Calu3 (cell line): ENCODE results near the gene DNPEP. TPM values are rescaled to one million over a fixed set of nuclear protein-coding genes. Genes with fewer than 3 reads are reported as not detected.

ENCODE experiments used
- BruUV-seq: library from RNA; stranded (reverse); fragments of 400-500 nt; replicated peaks from 2 replicates; lab custom pipeline; 2021; lab: Mats Ljungman, UMichigan
- CTCF ChIA-PET: fragments of 300-600 bp; sonication (Branson Sonifier 250); formaldehyde crosslinking; loops from one replicate; lab custom pipeline; 2022; ENCODE audit warnings: antibody characterized with exemption; lab: Charles Lee
- DNase-seq: peaks from one replicate; pipeline ENCODE4 v3.0.0; 2022
- H3K27ac Mint-ChIP-seq: one replicate; pipeline ENCODE4 v1.8.0; 2022; ENCODE audit warnings: mixed read lengths; ENCODE audit not compliant: unreplicated experiment
- H3K27me3 Mint-ChIP-seq: one replicate; pipeline ENCODE4 v1.8.0; 2022; ENCODE audit warnings: mixed read lengths; ENCODE audit not compliant: unreplicated experiment
- H3K36me3 Mint-ChIP-seq: one replicate; pipeline ENCODE4 v1.8.0; 2022; ENCODE audit warnings: mild to moderate bottlenecking, moderate library complexity, mixed read lengths; ENCODE audit not compliant: insufficient read depth, unreplicated experiment
- H3K4me1 Mint-ChIP-seq: one replicate; pipeline ENCODE4 v1.8.0; 2022; ENCODE audit warnings: mild to moderate bottlenecking, low read depth, mixed read lengths; ENCODE audit not compliant: unreplicated experiment
- H3K4me3 Mint-ChIP-seq: one replicate; pipeline ENCODE4 v1.8.0; 2022; ENCODE audit warnings: mild to moderate bottlenecking, low read depth, moderate library complexity, mixed read lengths; ENCODE audit not compliant: unreplicated experiment
- H3K9me3 Mint-ChIP-seq: one replicate; pipeline ENCODE4 v1.8.0; 2022; ENCODE audit warnings: low read depth, mixed read lengths; ENCODE audit not compliant: unreplicated experiment
- intact Hi-C: fragments of 100-400 bp; cut with micrococcal nuclease; formaldehyde crosslinking; loops from one replicate; pipeline ENCODE4 v1.10.0; 2022; ENCODE audit not compliant: unreplicated experiment
- total RNA-seq: library from RNA; stranded (reverse); gene quantifications from 2 replicates; pipeline ENCODE4 v1.2.3, GENCODE V29; 2022
- TF ChIP-seq, protein P1 (sequence below): fragments of 200-600 bp; IDR thresholded peaks from one replicate; pipeline ENCODE4 v1.8.0; 2022; ENCODE audit warnings: antibody characterized with exemption; ENCODE audit not compliant: unreplicated experiment

The DNPEP gene
- total RNA-seq, 1 experiment from 2014 or later, result 75.1 TPM

DNA sequence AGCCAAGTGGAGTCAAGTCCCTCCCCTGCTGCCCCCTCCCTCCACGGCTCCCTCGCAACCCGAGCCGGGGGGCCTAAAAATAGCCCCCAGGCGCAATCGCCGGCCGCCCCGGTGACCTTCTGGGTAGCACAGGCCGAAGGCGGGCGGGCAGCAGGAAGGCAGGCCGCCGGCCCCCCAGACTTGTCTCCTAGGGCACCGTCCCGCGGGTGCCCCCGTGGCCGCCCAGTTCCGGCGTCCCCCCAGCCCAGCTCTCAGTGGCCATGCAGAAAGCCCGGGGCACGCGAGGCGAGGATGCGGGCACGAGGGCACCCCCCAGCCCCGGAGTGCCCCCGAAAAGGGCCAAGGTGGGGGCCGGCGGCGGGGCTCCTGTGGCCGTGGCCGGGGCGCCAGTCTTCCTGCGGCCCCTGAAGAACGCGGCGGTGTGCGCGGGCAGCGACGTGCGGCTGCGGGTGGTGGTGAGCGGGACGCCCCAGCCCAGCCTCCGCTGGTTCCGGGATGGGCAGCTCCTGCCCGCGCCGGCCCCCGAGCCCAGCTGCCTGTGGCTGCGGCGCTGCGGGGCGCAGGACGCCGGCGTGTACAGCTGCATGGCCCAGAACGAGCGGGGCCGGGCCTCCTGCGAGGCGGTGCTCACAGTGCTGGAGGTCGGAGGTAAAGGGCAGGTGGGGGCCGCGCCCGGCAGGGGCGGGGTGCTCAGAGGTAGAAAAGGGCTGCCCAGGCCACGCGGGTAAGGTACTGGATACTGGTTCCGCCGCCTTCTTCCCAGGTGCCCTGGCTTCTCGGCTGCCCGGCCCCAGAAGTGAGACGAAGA, 47.2 kb upstream of the DNPEP start, which contains the start of gene SPEG:
SPEG (plus strand) TSS at position 126 of the 808 bp plus-strand sequence; CDS start at position 261, 135 bp downstream.
- BruUV-seq, result no TSS peak
- Mint-ChIP-seq H3K27me3 (no peaks in the 10 kb centered on the region), H3K27ac (no peak within 1 kb of the TSS), H3K36me3 (no peaks in the 10 kb centered on the region), H3K4me1 (no peaks in the 10 kb centered on the region), H3K9me3 (no peaks in the 10 kb centered on the region), H3K4me3 (no peak within 1 kb of the TSS)
- CTCF ChIA-PET, result no interaction called here
- DNase-seq, result no peak
- TF ChIP-seq, protein P1, sequence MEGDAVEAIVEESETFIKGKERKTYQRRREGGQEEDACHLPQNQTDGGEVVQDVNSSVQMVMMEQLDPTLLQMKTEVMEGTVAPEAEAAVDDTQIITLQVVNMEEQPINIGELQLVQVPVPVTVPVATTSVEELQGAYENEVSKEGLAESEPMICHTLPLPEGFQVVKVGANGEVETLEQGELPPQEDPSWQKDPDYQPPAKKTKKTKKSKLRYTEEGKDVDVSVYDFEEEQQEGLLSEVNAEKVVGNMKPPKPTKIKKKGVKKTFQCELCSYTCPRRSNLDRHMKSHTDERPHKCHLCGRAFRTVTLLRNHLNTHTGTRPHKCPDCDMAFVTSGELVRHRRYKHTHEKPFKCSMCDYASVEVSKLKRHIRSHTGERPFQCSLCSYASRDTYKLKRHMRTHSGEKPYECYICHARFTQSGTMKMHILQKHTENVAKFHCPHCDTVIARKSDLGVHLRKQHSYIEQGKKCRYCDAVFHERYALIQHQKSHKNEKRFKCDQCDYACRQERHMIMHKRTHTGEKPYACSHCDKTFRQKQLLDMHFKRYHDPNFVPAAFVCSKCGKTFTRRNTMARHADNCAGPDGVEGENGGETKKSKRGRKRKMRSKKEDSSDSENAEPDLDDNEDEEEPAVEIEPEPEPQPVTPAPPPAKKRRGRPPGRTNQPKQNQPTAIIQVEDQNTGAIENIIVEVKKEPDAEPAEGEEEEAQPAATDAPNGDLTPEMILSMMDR, result no peak
- intact Hi-C loops, result no loop called here

GRCh38 chr2:219434468-219434717, 46.7 kb upstream of the DNPEP start:
- H3K9me3 Mint-ChIP-seq, result no peaks in the 10 kb centered on the region
- TF ChIP-seq, protein P1, result no peak
- CTCF ChIA-PET, result interaction anchor here (1.0 kb wide), 1 partner anchor 32 kb away, joined by 3 read pairs; no protein-coding TSS in a partner anchor
- H3K36me3 Mint-ChIP-seq, result no peaks in the 10 kb centered on the region
- H3K4me3 Mint-ChIP-seq, result no peak overlapping the region
- intact Hi-C loops, result no loop called here
- no peak for DNase-seq
- no peaks in the 10 kb centered on the region for H3K27me3 Mint-ChIP-seq
- H3K4me1 Mint-ChIP-seq, result no peaks in the 10 kb centered on the region
- no peak overlapping the region for H3K27ac Mint-ChIP-seq
- no TSS peak for BruUV-seq

DNA sequence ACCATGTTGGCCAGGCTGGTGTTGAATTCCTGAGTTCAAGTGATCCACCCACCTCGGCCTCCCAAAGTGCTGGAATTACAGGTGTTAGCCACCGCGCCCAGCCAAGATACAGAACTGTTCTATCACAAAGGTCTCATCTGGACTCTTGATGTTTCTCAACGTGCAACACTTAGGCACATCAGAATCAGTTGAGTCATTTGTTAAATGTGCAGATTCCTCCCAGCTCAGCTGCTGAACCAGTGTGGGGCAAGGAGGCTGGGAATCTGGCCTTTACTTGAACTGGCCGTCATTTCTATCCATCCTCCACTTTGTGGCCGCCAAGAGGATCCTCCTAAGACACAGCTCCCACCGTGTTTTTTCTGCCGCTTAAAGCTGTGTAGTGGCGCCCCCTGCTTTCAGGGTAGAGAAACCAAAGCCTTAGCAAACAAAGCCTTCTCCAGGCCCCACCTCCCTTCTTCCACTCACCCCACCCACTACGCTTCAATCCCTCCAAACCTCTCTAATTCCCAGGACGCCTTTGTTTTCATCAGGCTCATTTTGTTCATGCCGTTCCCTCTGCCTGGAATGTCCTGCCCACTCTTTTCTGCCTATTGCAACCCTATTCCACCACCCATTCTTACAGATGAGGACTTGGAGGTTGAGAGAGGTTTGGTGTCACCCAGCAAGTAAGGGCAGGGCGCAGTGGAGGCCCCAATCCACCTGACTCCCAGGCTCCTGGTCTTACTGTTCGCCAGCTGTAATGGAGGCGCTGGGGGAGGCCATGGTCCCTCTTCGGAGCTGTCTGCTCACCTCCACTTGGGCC, 46.2 kb upstream of the DNPEP start:
- H3K36me3 Mint-ChIP-seq, result no peaks in the 10 kb centered on the region
- H3K4me1 Mint-ChIP-seq, result no peaks in the 10 kb centered on the region
- CTCF ChIA-PET, result interaction anchor here (1.0 kb wide), 1 partner anchor 31 kb away, joined by 3 read pairs; no protein-coding TSS in a partner anchor
- BruUV-seq, result no TSS peak
- TF ChIP-seq, protein P1, result no peak
- no peaks in the 10 kb centered on the region for H3K9me3 Mint-ChIP-seq
- no peaks in the 10 kb centered on the region for H3K27me3 Mint-ChIP-seq
- no peak overlapping the region for H3K4me3 Mint-ChIP-seq
- no peak overlapping the region for H3K27ac Mint-ChIP-seq
- peak; percentile 45 for DNase-seq
- intact Hi-C loops, result no loop called here

DNA sequence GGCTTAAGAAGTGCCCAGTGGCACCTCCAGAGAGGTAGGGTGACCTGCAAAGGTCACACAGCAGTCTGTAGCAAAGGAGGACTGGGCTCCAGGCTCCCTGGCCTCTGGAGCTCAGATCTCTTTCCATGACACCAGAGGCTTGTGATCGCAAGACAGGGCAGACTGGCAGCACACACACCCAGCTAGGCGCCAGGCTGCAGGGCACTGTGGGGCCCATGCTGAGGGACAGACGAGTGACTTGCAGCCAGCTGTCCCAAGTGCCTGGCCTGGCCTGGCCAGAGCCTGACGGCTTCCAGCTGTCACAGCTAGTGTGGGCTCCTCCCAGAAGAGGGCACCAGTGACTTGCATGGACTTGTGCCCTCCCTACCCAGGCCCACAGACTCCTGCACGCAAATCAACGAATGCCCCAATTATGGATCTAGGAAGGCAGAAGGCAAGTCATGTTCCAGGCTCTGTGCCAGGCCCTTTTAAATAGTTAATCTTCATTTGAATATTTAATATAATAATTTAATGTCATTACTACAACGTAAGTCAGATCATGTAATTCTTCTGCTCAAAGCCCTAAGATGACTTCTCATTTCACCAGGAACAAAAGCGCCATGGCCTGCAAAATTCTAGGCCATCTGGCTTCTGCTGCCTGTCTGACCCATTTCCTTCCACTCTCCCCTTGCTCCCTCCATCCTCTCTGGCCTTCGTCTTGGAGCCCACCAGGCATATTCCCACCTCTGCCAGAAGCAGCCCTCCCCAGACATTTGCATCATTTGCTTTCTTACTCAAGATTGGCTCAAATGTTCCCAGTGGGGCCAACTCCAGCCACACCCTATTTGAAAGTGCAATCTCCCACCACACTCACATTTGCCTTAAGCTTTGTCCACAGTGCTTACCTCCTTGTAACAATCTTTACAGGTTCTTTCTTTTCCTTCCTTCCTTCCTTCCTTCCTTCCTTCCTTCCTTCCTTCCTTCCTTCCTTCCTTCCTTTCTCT, 43.2 kb upstream of the DNPEP start:
- TF ChIP-seq, protein P1, result no peak
- no peak overlapping the region for H3K27ac Mint-ChIP-seq
- intact Hi-C loops, result loop anchor here (1.0 kb wide), 1 partner anchor 28 kb away; no protein-coding TSS in a partner anchor
- peaks cover 19% of the 10 kb centered on the region for H3K27me3 Mint-ChIP-seq
- no peak overlapping the region for H3K4me3 Mint-ChIP-seq
- H3K9me3 Mint-ChIP-seq, result no peaks in the 10 kb centered on the region
- DNase-seq, result peak; percentile 40
- no TSS peak for BruUV-seq
- CTCF ChIA-PET, result interaction anchor here (0.5 to 3.2 kb wide), 13 partner anchors 9 to 1633 kb away, joined by 3 to 16 read pairs (median 4); no protein-coding TSS in a partner anchor
- no peaks in the 10 kb centered on the region for H3K36me3 Mint-ChIP-seq
- H3K4me1 Mint-ChIP-seq, result no peaks in the 10 kb centered on the region
